Smooth muscle cell (in vitro differentiated cells): Measurements from ENCODE around the gene B4GALT1. TPM values are rescaled to one million over a fixed set of nuclear protein-coding genes. Genes with fewer than 3 reads are reported as not detected.
A peak's percentile ranks its signal among the peaks of the same experiment; 100 is the strongest.

Experiments
- DNase-seq: peaks from one replicate; lab custom pipeline; 2025; ENCODE audit not compliant: unreplicated experiment; lab: John Stamatoyannopoulos, UW
- H2AFZ ChIP-seq: fragments of 200-600 bp; sonication (generic); 2 replicates; pipeline ENCODE4 v1.6.0; 2016; ENCODE audit warnings: antibody characterized with exemption, low read depth, mild to moderate bottlenecking
- H3F3A ChIP-seq: fragments of 200-600 bp; sonication (generic); 2 replicates; pipeline ENCODE4 v1.6.0; 2017; ENCODE audit warnings: antibody characterized with exemption, low read depth
- H3K27ac ChIP-seq: fragments of 200-600 bp; sonication (generic); 2 replicates; pipeline ENCODE4 v1.5.1; 2016; ENCODE audit warnings: low read depth, mild to moderate bottlenecking
- H3K27me3 ChIP-seq: fragments of 200-600 bp; sonication (generic); 2 replicates; pipeline ENCODE4 v1.6.1; 2016; ENCODE audit warnings: low read depth, mild to moderate bottlenecking
- H3K36me3 ChIP-seq: fragments of 200-600 bp; sonication (generic); 2 replicates; pipeline ENCODE4 v1.5.1; 2016; ENCODE audit warnings: low read depth
- H3K4me1 ChIP-seq: fragments of 200-600 bp; sonication (generic); 2 replicates; pipeline ENCODE4 v1.5.1; 2016; ENCODE audit warnings: low read depth
- H3K4me2 ChIP-seq: fragments of 200-600 bp; sonication (generic); 2 replicates; pipeline ENCODE4 v1.6.0; 2016; ENCODE audit warnings: mild to moderate bottlenecking
- H3K4me3 ChIP-seq: fragments of 200-600 bp; sonication (generic); 2 replicates; pipeline ENCODE4 v1.5.1; 2016; ENCODE audit warnings: mild to moderate bottlenecking
- H3K79me2 ChIP-seq: fragments of 200-600 bp; sonication (generic); 2 replicates; pipeline ENCODE4 v1.6.0; 2016; ENCODE audit warnings: low read depth, mild to moderate bottlenecking
- H3K9ac ChIP-seq: fragments of 200-600 bp; sonication (generic); 2 replicates; pipeline ENCODE4 v1.6.0; 2016; ENCODE audit warnings: low read depth
- H3K9me3 ChIP-seq: fragments of 200-600 bp; sonication (generic); replicated peaks from 2 replicates; pipeline ENCODE4 v1.5.1; 2016; ENCODE audit warnings: low read depth
- H4K20me1 ChIP-seq: fragments of 200-600 bp; sonication (generic); 2 replicates; pipeline ENCODE4 v1.6.0; 2016; ENCODE audit warnings: low read depth
- WGBS: methylation state at CpG from one replicate; pipeline ENCODE4 v1.1.7; 2016; ENCODE audit warnings: low lambda C conversion rate; 5-methylcytosine and 5-hydroxymethylcytosine counted together
- polyA plus RNA-seq: library from polyadenylated mRNA; unstranded; fragments of >200 nt; fragmentation: Nextera tagmentation; extraction: Ambion mirVana; gene quantifications from 2 replicates; pipeline ENCODE4 v1.2.1, GENCODE V29; 2016
- total RNA-seq: library from RNA; depleted of rRNA; stranded (reverse); fragments of >200 nt; gene quantifications from 2 replicates; pipeline ENCODE4 v1.2.3, GENCODE V29; 2014
- TF ChIP-seq, protein P1 (sequence below): fragments of 200-600 bp; sonication (generic); IDR thresholded peaks from 2 replicates; pipeline ENCODE4 v1.5.1; 2017; ENCODE audit warnings: borderline replicate concordance, mild to moderate bottlenecking, antibody characterized with exemption; ENCODE audit not compliant: insufficient read depth, poor library complexity, severe bottlenecking

B4GALT1 gene
- total and polyA plus RNA-seq, 2 experiments from 2014 or later = 49.2 to 56.3 TPM

DNA sequence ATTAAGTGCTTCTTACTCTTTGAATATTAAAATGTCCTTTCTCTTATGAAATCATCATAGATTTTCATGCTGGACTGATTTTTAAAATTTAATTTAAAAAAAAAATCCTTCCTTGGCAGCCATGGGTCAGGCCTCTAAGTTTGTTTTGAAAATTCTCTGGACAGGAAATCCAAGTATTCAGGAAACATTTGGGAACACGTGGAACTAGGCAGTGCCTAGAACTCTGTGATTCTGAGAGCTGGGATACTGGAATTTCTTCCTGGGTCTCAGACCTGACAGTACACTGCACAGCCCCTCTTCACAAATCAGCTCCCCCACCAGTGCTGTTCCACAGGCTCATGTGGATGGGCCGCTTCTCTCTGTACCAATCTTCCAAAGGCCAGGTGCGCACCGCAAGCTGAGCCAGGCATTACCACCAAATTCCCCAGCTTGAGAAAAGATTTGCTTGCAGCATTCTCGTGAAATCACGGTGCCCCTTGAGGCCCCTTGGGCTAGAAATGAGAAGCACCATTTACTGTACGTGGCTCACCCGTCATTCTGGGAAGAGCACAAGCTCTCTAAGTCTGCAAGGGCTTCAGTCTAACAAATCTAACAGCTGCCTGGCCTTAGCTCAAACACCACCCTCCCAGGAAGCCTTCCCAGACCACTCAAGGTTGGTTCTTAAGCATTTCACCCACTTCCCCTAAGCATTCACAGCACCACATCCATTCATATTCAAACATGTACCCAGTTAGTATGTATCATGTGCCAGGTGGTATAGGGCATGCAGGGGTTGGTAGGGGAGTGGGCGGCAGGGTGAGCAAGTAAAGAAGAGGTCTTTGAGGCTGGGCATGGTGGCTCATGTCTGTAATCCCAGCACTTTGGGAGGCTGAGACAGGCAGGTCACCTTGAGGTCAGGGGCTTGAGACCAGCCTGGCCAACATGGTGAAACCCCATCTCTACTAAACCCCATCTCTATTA, 26.5 kb downstream of the B4GALT1 start:
- TF ChIP-seq, protein P1, sequence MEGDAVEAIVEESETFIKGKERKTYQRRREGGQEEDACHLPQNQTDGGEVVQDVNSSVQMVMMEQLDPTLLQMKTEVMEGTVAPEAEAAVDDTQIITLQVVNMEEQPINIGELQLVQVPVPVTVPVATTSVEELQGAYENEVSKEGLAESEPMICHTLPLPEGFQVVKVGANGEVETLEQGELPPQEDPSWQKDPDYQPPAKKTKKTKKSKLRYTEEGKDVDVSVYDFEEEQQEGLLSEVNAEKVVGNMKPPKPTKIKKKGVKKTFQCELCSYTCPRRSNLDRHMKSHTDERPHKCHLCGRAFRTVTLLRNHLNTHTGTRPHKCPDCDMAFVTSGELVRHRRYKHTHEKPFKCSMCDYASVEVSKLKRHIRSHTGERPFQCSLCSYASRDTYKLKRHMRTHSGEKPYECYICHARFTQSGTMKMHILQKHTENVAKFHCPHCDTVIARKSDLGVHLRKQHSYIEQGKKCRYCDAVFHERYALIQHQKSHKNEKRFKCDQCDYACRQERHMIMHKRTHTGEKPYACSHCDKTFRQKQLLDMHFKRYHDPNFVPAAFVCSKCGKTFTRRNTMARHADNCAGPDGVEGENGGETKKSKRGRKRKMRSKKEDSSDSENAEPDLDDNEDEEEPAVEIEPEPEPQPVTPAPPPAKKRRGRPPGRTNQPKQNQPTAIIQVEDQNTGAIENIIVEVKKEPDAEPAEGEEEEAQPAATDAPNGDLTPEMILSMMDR = no peak
- H3K4me2 ChIP-seq = peak overlapping the region; percentile 49
- H2AFZ ChIP-seq = no peak overlapping the region
- no peaks in the 10 kb centered on the region for H3K9me3 ChIP-seq
- H3K27me3 ChIP-seq = no peaks in the 10 kb centered on the region
- peak overlapping the region; percentile 46 for H3K27ac ChIP-seq
- no peak for DNase-seq
- no peak overlapping the region for H3K4me3 ChIP-seq
- no peaks in the 10 kb centered on the region for H3K36me3 ChIP-seq
- no peak overlapping the region for H3K9ac ChIP-seq
- H4K20me1 ChIP-seq = peaks cover 100% of the 10 kb centered on the region
- H3K4me1 ChIP-seq = peaks cover 9% of the 10 kb centered on the region
- 61% methylated on average over 9 of the region's 9 CpGs for WGBS
- H3F3A ChIP-seq = peaks cover 3% of the 10 kb centered on the region
- peaks cover 100% of the 10 kb centered on the region for H3K79me2 ChIP-seq

DNA sequence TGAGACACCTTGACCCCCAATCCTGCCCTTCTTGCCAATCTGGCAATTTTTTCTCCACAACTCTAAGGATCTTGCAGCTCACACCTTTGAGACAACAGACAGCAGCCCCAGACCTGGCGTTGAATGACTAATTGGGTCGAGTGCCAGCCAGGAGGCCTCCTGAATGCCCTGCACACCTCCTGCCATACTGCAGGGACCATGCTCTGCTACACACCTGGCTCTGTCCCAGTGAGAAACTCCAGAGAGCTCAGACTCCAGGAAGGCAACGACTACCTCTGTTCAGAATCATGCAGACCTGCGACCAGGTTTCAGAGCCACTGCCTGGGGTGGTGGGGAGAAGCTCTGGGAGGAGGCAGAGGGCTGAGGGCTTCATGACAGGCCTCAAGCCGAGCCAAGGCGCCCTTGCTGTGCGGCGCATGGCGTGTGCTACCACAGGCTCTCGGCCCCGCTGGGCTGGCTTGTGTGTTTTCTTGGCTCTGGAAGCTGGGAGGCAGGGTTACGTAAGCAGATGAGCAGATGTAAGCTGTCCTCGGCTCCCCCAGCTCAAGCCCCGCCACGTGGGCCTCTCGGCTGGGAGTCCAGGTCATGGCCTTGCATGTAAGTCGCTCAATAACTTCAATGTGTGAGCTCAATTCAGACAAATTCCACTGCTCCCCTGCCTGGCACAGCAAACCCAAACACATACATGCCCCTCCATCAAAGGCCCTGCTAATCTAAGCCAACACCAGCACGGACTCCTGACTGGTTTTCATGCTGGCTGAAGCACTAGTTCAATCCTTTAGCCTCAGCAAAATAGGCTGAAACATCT, 27.5 kb downstream of the B4GALT1 start:
- TF ChIP-seq, protein P1 = no peak
- H3K79me2 ChIP-seq = peaks cover 100% of the 10 kb centered on the region
- peaks cover 3% of the 10 kb centered on the region for H3F3A ChIP-seq
- H3K27ac ChIP-seq = peak overlapping the region; percentile 46
- DNase-seq = peak; percentile 25
- no peak overlapping the region for H3K9ac ChIP-seq
- no peaks in the 10 kb centered on the region for H3K9me3 ChIP-seq
- peaks cover 9% of the 10 kb centered on the region for H3K4me1 ChIP-seq
- H4K20me1 ChIP-seq = peaks cover 99% of the 10 kb centered on the region
- H3K4me3 ChIP-seq = no peak overlapping the region
- no peaks in the 10 kb centered on the region for H3K27me3 ChIP-seq
- no peak overlapping the region for H2AFZ ChIP-seq
- WGBS = 50% methylated on average over 18 of the region's 18 CpGs
- no peaks in the 10 kb centered on the region for H3K36me3 ChIP-seq
- peak overlapping the region; percentile 49 for H3K4me2 ChIP-seq

DNA sequence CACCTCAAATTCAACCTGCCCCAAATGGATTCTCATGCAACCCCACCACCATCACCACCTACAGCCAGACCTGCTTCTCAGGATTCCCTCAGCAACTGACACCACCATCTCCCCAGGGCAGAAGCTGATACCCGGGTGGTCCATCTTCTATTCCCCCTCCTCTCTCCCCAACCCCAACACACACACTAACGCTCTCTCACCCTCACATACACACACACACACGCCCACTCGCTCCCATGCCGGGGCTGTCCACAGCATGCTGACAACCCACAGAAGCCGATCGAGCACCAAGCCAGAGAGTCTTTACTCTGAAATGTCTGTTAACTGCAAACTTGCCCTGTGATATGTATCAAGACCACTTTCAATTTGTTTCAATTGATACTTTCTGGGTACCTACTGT, 28.4 kb downstream of the B4GALT1 start:
- H3K27ac ChIP-seq = no peak overlapping the region
- peaks cover 96% of the 10 kb centered on the region for H4K20me1 ChIP-seq

More for the DNA sequence above, 28.4 kb downstream of the B4GALT1 start:
- H3K27me3 ChIP-seq = no peaks in the 10 kb centered on the region
- peaks cover 100% of the 10 kb centered on the region for H3K79me2 ChIP-seq
- H3K4me3 ChIP-seq = no peak overlapping the region
- H2AFZ ChIP-seq = no peak overlapping the region
- no peak overlapping the region for H3K9ac ChIP-seq
- DNase-seq = no peak
- TF ChIP-seq, protein P1 = no peak
- no peaks in the 10 kb centered on the region for H3K9me3 ChIP-seq
- peaks cover 3% of the 10 kb centered on the region for H3F3A ChIP-seq
- no peaks in the 10 kb centered on the region for H3K36me3 ChIP-seq
- WGBS = 77% methylated on average over 7 of the region's 7 CpGs
- H3K4me1 ChIP-seq = peaks cover 9% of the 10 kb centered on the region
- peak overlapping the region; percentile 49 for H3K4me2 ChIP-seq
